HUES6 (cell line): ENCODE results near the gene KRTAP5-6.
"Not testable (repeated sequence)": the region's sequence is repeated elsewhere in the genome, so short reads cannot be mapped to it uniquely, and the experiment has no call there.

Experiments
- H3K27ac ChIP-seq: 2 replicates; pipeline ENCODE4 v1.7.0; 2013; ENCODE audit warnings: low read depth, mild to moderate bottlenecking, low read length, inconsistent platforms
- H3K27me3 ChIP-seq: 2 replicates; pipeline ENCODE4 v1.6.1; 2013; ENCODE audit warnings: low read length; ENCODE audit not compliant: control insufficient read depth, insufficient read depth
- H3K36me3 ChIP-seq: 2 replicates; pipeline ENCODE4 v1.6.1; 2013; ENCODE audit warnings: low read length; ENCODE audit not compliant: control insufficient read depth, insufficient read depth
- H3K4me1 ChIP-seq: 2 replicates; pipeline ENCODE4 v1.6.1; 2013; ENCODE audit warnings: low read length; ENCODE audit not compliant: control insufficient read depth, insufficient read depth
- H3K4me3 ChIP-seq: 2 replicates; pipeline ENCODE4 v1.5.1; 2013; ENCODE audit warnings: low read depth, low read length
- H3K9ac ChIP-seq: one replicate; pipeline ENCODE4 v1.6.1; 2013; ENCODE audit warnings: mild to moderate bottlenecking, low read length
- H3K9me3 ChIP-seq: 2 replicates; pipeline ENCODE4 v1.6.1; 2013; ENCODE audit warnings: low read depth, low read length; ENCODE audit not compliant: control insufficient read depth, insufficient read depth

Gene KRTAP5-6

DNA sequence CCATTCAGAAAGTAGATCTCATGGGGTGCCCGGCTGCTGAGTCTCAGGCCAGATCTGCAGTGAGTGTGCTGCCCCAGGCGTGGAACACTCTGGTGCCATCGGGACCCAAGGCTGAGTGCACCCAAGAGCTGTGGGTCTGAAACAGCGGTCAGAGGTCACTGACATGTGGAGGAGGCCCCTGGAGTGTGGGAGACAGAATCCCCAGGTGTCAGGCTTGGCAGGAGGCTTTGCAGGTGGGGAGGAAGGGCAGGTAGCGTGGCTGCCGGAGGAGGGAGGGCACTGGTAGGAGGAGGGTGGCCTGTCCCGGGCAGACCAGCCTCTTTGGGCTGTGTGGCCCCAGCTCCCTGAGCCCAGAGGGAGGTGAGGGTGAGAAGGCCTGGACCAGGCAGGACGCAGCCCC is 31.7 kb upstream of the KRTAP5-6 start:
- Histone ChIP-seq H3K4me1 (no peaks in the 10 kb centered on the region), H3K36me3 (no peaks in the 10 kb centered on the region), H3K9me3 (no peaks in the 10 kb centered on the region), H3K4me3 (no peak overlapping the region), H3K27ac (no peak overlapping the region), H3K9ac (no peak overlapping the region), H3K27me3 (peaks cover 10% of the 10 kb centered on the region)

DNA sequence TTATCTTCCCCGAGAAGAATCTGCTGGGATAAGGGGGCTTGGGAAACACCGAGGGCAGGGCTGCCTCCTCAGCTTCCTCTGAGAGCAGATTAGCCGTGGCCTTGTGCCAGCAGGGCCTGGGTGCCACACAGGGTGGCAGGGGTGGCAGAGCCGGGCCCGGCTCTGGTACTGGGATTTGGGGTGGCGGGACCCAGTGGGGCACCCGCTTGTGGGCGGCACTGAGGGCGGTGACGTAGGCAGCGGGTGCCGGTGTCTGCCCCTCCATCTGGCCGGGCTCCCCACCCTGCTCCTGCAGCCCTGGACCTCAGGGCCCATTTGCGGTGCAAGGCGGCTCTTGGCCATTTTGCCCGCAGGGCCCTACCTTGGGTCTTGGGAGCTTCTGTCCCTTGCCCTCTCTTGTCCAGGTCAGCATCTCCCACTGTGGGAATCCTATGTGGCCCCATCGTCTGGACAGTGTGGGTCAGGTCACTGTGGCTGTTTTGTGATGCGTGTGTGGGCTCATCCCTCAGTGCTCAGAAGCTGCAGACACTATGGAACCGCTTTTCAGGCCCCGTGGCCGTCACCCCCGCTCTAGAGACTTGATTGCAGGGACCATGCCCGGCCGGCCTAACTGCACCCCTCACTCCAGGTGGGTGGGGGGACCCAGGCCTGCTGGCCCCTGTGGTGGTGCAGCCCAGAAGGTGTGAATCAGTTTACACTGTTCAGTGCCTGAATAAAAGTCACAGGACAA is 29.7 kb upstream of the KRTAP5-6 start:
- no peak overlapping the region for H3K9ac ChIP-seq
- H3K4me1 ChIP-seq: no peaks in the 10 kb centered on the region
- H3K27me3 ChIP-seq: peaks cover 10% of the 10 kb centered on the region
- H3K4me3 ChIP-seq: no peak overlapping the region
- H3K9me3 ChIP-seq: no peaks in the 10 kb centered on the region
- no peaks in the 10 kb centered on the region for H3K36me3 ChIP-seq
- H3K27ac ChIP-seq: no peak overlapping the region

DNA sequence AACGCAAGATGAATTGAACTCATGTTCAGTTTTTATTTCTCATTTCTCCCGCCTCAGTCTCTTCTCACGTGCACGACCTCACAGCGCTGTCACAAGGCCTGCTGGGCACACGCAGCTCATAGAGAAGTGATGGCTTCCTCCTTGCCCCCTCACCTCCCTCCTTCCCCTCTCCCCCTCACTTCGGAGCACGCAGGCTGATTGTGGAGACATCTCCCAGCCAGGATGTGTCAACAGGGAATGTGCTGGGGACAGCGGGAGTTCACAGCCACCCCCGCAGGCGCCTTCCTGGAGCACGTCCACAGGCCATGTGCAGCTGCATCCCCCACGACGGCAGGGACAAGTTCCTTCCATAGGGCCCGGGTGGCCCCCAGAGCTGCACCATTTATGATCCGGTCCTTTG is 29.1 kb upstream of the KRTAP5-6 start:
- Histone ChIP-seq H3K4me1 (no peaks in the 10 kb centered on the region), H3K27me3 (peaks cover 10% of the 10 kb centered on the region), H3K9me3 (no peaks in the 10 kb centered on the region), H3K9ac (no peak overlapping the region), H3K27ac (no peak overlapping the region), H3K36me3 (no peaks in the 10 kb centered on the region), H3K4me3 (no peak overlapping the region)

DNA sequence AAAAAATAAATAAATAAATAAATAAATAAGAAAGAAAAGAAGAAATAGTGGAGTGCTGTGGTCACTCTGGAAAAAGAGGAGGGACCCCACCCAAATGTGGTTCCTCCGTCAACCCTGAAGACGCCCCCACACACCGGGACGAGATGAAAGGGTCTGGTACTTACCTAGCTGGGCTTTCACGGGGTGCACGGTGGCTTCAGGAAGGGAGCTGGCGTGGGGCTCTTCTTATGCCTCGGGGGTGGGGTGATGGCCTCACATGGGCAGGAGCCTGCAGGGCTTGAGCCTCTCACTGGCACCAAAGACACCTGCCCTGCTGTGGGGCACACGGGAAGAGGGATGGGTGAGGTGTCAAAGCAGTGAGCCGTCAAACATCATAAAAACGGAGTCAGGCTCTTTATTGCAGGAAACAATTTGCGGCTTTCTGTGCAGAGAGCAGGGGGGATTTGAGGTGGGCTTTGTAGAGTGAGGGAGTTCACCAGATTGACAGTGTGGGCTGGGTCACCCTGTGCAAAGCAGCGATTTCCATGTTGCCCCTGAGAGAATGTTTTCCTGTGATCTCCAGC is 28.0 kb upstream of the KRTAP5-6 start:
- no peaks in the 10 kb centered on the region for H3K36me3 ChIP-seq
- H3K4me1 ChIP-seq: no peaks in the 10 kb centered on the region
- H3K27ac ChIP-seq: no peak overlapping the region
- H3K9ac ChIP-seq: no peak overlapping the region
- no peak overlapping the region for H3K4me3 ChIP-seq
- peaks cover 17% of the 10 kb centered on the region for H3K27me3 ChIP-seq
- H3K9me3 ChIP-seq: no peaks in the 10 kb centered on the region

DNA sequence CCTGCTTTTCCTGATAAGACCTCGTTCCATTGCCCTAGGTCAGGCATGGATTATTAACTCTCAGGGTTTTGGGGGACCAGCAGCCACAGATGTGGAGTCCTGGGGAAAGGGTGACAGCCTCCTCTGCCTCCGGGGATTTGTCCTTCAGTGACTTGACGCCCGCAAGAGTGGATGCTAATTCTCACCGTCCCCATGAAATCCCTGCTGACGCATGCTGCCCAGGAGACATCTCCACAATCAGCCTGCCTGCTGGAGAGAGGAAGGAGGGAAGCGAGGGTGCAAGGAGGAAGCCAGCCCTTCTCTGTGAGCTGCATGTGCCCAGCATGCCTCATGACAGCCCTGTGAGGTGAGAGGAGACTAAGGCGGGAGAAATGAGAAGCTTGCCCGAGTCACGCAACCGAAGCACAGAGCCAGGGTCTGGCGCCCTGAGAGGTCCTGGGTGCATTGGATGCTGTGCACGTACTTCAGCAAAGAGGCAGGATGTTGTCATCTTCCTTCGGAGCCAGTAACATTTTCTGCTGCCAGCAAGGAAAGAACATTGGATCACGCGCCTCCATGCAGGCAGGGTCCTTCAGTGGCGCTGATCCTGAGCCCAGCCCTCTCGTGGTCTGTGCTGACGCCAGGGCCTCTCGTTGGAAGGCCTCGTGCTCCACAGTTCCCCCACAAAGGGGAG is 27.3 kb upstream of the KRTAP5-6 start:
- Histone ChIP-seq H3K4me1 (no peaks in the 10 kb centered on the region), H3K9me3 (no peaks in the 10 kb centered on the region), H3K9ac (no peak overlapping the region), H3K27ac (no peak overlapping the region), H3K4me3 (no peak overlapping the region), H3K27me3 (peaks cover 20% of the 10 kb centered on the region), H3K36me3 (no peaks in the 10 kb centered on the region)

DNA sequence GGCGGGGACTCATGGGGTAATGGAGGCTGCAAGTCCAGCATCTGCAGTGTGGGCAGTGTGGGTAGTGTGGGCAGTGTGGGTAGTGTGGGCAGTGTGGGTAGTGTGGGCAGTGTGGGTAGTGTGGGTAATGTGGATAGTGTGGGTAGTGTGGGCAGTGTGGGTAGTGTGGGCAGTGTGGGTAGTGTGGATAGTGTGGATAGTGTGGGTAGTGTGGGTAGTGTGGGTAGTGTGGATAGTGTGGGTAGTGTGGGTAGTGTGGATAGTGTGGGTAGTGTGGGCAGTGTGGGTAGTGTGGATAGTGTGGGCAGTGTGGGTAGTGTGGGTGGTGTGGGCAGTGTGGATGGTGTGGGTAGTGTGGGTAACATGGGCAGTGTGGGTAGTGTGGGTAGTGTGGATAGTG is 26.5 kb upstream of the KRTAP5-6 start:
- H3K4me1 ChIP-seq, H3K27ac ChIP-seq, H3K9me3 ChIP-seq, H3K9ac ChIP-seq, H3K4me3 ChIP-seq, H3K36me3 ChIP-seq: not testable (repeated sequence)
- H3K27me3 ChIP-seq: peaks cover 21% of the 10 kb centered on the region

DNA sequence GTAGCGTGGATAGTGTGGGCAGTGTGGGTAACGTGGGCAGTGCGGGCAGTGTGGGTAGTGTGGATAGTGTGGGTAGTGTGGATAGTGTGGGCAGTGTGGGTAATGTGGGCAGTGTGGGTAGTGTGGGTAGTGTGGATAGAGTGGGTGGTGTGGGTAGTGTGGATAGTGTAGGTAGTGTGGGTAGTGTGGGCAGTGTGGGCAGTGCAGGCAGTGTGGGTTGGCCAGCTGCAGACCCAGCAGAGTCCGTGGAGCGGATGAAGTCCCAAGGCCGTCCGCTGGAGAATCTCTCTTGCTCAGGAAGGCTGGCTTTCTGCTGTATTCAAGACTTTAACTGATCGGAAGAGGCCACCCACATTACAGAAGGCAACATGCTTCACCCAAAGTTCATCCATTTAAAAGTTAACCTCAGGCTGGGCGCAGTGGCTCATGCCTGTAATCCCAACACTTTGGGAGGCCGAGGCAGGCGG is 26.1 kb upstream of the KRTAP5-6 start:
- Histone ChIP-seq H3K4me1 (no peaks in the 10 kb centered on the region), H3K36me3 (no peaks in the 10 kb centered on the region), H3K9ac (no peak overlapping the region), H3K27me3 (peaks cover 21% of the 10 kb centered on the region), H3K4me3 (no peak overlapping the region), H3K27ac (no peak overlapping the region), H3K9me3 (no peaks in the 10 kb centered on the region)

DNA sequence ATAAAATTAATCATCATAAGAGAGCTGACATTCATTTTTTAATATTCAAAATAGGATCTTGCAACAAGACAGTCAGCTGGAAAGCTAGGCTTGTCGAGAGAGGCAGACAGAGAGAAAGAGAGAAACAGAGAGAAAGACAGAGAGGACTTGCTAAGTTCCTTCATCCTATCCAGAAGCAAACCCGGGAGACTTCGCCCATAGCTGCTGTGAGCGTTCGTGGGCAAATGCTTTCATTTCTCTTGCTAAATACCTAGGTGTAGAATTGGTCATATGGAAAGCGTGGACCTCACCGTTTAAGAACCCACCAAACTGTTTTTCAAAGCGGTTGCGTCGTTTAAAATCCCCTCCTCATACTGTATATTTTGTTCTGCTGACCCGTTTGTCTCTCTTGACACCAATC is 25.3 kb upstream of the KRTAP5-6 start:
- peaks cover 21% of the 10 kb centered on the region for H3K27me3 ChIP-seq
- no peak overlapping the region for H3K9ac ChIP-seq
- H3K4me3 ChIP-seq: no peak overlapping the region
- H3K9me3 ChIP-seq: no peaks in the 10 kb centered on the region
- H3K36me3 ChIP-seq: no peaks in the 10 kb centered on the region
- H3K27ac ChIP-seq: no peak overlapping the region
- no peaks in the 10 kb centered on the region for H3K4me1 ChIP-seq

DNA sequence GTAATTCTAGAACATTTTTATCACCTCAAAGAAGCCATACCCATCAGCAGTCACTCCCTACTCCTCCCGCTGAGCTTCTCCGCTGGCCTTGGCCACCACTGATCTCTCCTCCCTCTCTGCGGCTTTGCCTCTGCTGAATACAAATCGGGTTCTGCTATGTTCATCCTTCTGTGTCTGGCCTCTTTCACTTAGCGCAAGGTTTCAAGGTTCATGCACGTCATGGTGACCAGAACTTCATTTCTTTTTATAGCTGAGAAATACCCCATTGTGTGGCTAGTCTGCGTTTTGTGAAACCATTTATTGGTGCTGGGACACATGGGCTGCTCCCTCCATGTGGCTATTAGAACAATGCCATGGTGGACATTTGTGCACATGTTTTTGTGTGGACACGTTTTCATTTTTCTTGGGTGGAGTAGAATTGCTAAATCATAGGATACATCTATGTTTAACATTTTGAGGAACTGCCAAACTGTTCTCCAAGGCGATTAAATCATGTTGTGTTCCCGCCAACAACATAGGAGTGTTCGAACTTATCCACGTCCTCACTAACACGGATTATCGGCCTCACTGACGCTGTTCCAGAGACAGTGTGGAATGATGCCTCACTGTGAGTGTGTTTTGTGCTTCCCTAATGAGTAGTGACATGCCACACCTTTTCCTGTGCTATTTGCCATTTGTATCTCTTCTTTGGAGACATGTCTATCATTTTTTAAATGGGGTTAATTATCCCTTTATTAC is 24.2 kb upstream of the KRTAP5-6 start:
- no peak overlapping the region for H3K9ac ChIP-seq
- no peaks in the 10 kb centered on the region for H3K4me1 ChIP-seq
- peaks cover 21% of the 10 kb centered on the region for H3K27me3 ChIP-seq
- H3K36me3 ChIP-seq: no peaks in the 10 kb centered on the region
- no peaks in the 10 kb centered on the region for H3K9me3 ChIP-seq
- H3K27ac ChIP-seq: no peak overlapping the region
- no peak overlapping the region for H3K4me3 ChIP-seq

DNA sequence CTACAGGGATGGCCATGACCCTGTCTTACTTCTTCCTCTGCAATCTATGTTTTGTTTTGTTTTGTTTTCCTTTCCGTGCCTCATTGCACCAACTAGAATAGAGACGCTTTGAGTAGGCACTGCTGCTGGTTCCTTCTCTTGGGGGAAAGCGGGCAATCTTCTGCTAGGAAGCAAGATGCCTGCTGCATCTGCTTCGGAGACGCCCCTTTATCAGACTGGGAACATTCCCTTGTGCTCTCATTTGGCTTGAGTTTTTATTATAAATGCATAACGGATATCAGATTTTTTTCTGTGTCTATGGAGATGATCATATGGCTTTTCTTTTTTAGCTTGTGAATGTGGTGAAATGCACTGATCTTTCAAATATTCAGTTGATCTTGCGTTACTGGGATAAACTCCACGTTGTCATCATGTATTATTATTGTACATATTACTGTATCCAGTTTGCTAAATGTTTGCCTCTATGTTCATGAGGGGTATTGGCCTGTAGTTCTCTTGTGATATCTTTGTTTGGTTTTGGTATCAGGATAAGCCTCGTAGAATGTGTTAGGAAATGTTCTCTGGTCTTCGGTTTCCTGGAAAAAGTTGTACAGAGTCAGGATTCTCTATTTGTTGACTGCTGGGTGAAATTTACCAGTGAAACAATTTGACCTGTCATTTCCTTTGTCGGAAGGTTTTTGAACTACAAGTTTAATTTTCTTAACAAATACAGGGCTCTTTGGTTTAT is 23.4 kb upstream of the KRTAP5-6 start:
- Histone ChIP-seq H3K27me3 (peaks cover 21% of the 10 kb centered on the region), H3K36me3 (no peaks in the 10 kb centered on the region), H3K4me1 (no peaks in the 10 kb centered on the region), H3K9me3 (no peaks in the 10 kb centered on the region), H3K4me3 (no peak overlapping the region), H3K27ac (no peak overlapping the region), H3K9ac (no peak overlapping the region)
